ACC112 (cell line): ENCODE data around the gene MCRIP2.

Experiments used
- H2AFZ ChIP-seq: fragments of 200-600 bp; sonication (generic); one replicate; pipeline ENCODE4 v1.6.0; 2017; ENCODE audit warnings: antibody characterized with exemption, low read length; ENCODE audit not compliant: unreplicated experiment
- H3K27ac ChIP-seq: fragments of 200-600 bp; sonication (generic); 2 replicates; pipeline ENCODE4 v1.5.1; 2014; ENCODE audit warnings: low read depth, mild to moderate bottlenecking, antibody characterized with exemption, low read length, moderate library complexity
- H3K27me3 ChIP-seq: fragments of 200-600 bp; sonication (generic); 2 replicates; pipeline ENCODE4 v1.6.1; 2014; ENCODE audit warnings: mild to moderate bottlenecking, antibody characterized with exemption, low read length, moderate library complexity, mixed read lengths; ENCODE audit not compliant: insufficient read depth
- H3K36me3 ChIP-seq: fragments of 200-600 bp; sonication (generic); 2 replicates; pipeline ENCODE4 v1.6.1; 2016; ENCODE audit warnings: mild to moderate bottlenecking, antibody characterized with exemption, low read length, moderate library complexity, mixed read lengths; ENCODE audit not compliant: insufficient read depth
- H3K4me1 ChIP-seq: fragments of 200-600 bp; sonication (generic); one replicate; pipeline ENCODE4 v1.6.1; 2016; ENCODE audit warnings: low read length, mixed read lengths; ENCODE audit not compliant: insufficient read depth, unreplicated experiment, control insufficient read depth
- H3K4me3 ChIP-seq: fragments of 200-600 bp; sonication (generic); 2 replicates; pipeline ENCODE4 v1.5.1; 2014; ENCODE audit warnings: mild to moderate bottlenecking, low read depth, low read length
- H3K79me2 ChIP-seq: fragments of 200-600 bp; sonication (generic); one replicate; pipeline ENCODE4 v1.6.0; 2016; ENCODE audit warnings: low read length; ENCODE audit not compliant: control insufficient read depth, unreplicated experiment, insufficient read depth

The MCRIP2 gene

DNA sequence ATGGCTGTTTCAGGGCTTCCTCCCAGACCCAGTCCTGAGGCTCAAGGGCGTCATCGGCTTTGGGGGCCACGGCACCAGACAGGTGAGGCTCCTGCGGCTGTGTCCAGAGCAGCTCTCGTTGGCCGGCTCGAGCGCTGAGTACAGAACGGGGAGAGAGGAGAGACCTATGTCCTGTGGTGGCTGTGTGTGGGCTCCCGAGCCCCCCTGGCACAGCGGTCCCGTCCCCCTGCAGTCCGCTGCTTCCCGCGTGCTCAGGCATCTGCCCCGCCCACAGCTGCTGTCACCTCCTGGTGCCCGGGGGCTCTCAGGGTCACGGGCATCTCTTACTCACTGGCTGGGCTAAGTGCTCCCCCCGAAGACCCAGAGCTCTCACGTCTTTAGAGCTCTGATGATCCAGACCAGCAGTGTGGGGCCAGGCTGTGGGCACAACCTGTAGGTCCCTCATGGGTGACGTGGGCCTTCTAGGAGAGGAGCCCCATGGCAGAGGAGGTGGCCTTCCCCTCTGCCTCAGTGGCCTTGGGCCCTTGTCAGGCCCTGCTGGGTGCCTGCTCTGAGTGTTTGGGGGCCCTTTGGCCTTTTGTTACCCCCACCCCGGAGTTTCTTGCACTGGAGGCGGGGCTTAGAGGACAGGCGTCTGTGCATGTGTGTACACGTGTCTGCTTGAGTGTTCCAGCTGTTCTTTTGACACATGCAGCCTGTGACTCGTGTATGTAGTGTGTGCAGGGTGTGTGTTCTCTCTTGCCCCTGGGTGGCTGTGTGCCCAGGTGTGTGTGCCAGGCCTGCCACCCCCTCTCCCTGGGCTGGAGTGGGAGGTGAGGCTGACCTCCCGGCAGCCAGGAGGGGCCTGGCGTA lies 11.1 kb downstream of the MCRIP2 start:
- H3K4me3 ChIP-seq: no peak overlapping the region
- no peak overlapping the region for H2AFZ ChIP-seq

DNA sequence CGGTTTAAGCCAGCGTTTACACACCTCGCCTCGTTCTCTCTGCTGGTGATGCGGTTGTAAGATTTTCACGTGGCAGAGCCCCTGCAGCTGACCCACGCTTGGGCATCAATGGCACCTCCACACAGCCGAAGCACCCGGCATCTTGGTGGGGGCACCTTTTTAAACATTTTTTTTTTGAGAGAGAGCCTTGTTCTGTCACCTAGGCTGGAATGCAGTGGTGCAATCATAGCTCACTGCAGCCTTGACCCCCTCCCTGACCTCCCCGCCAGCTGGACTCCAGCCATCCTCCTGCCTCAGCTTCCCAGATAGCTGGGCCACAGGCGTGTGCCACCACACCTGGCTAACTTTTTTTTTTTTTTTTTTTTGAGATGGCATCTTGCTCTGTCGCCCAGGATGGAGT lies 12.4 kb downstream of the MCRIP2 start:
- no peak overlapping the region for H2AFZ ChIP-seq
- H3K4me3 ChIP-seq: no peak overlapping the region
- H3K36me3 ChIP-seq: no peaks in the 10 kb centered on the region
- H3K4me1 ChIP-seq: peaks cover 4% of the 10 kb centered on the region
- H3K79me2 ChIP-seq: peaks cover 3% of the 10 kb centered on the region
- no peak overlapping the region for H3K27ac ChIP-seq
- H3K27me3 ChIP-seq: no peaks in the 10 kb centered on the region

More for the DNA sequence above, 11.1 kb downstream of the MCRIP2 start:
- peaks cover 3% of the 10 kb centered on the region for H3K79me2 ChIP-seq
- no peaks in the 10 kb centered on the region for H3K27me3 ChIP-seq
- H3K27ac ChIP-seq: no peak overlapping the region
- H3K4me1 ChIP-seq: peaks cover 7% of the 10 kb centered on the region
- H3K36me3 ChIP-seq: no peaks in the 10 kb centered on the region

DNA sequence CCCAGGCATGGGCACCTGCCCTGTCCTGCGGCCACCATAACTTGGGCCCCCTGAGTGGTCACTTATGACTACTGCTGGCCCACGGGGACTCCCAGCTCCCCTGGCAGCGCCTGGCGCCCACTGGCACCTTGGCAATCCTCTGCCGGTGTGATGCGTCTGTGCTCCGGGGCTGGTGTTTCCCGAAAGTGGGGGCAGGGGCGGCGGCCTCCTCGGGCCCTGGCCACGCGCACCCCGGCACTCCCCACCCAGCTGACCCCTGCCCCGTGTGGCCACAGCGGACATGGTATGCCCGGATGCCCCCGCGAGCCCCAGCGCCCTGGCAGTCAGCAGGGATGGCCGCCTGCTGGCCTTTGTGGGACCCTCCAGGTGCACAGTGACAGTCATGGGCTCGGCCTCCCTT lies 15.9 kb downstream of the MCRIP2 start:
- Histone ChIP-seq H2AFZ (no peak overlapping the region), H3K79me2 (no peaks in the 10 kb centered on the region), H3K27ac (no peak overlapping the region), H3K4me1 (peaks cover 3% of the 10 kb centered on the region), H3K36me3 (no peaks in the 10 kb centered on the region), H3K4me3 (no peak overlapping the region), H3K27me3 (no peaks in the 10 kb centered on the region)

DNA sequence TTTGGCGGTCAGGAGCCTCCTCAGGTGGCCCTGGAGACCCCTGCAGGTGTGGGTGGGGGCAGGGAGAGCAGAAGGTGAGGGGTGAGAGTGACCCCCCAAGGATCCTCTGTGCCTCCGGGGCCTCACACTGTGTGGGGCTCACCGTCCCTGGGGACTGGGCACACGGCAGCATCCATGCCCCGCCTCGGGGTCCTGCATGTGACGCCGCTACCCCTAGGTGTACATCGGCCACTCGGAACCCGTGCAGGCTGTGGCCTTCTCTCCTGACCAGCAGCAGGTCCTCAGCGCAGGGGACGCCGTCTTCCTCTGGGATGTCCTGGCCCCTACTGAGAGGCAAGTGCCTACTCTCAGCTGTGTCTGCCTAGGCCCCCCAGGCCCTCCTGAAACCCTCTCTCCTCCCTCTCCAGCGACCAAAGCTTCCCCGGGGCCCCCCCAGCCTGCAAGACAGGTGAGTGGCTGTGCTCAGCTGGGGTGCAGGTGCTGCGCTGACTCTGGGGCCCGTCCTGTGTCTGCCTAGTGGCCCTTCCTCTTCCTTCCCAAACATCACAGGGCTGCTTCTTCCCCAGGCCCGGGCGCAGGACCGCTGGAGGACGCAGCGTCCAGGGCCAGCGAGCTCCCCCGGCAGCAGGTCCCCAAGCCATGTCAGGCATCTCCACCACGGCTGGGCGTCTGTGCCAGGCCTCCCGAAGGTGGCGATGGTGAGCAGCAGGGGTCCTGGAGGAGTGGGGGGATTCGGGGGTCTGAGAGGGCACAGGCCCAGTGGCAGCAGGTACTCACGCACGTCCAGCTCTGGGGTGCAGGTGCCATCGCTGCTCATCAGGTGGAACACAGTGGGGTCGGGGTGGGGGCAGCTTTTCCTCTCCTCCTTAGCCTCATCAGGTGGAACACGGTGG lies 17.3 kb downstream of the MCRIP2 start:
- H3K27ac ChIP-seq: no peak overlapping the region
- H3K27me3 ChIP-seq: no peaks in the 10 kb centered on the region
- no peaks in the 10 kb centered on the region for H3K79me2 ChIP-seq
- H3K36me3 ChIP-seq: no peaks in the 10 kb centered on the region
- no peak overlapping the region for H2AFZ ChIP-seq
- H3K4me3 ChIP-seq: no peak overlapping the region
- peaks cover 3% of the 10 kb centered on the region for H3K4me1 ChIP-seq

DNA sequence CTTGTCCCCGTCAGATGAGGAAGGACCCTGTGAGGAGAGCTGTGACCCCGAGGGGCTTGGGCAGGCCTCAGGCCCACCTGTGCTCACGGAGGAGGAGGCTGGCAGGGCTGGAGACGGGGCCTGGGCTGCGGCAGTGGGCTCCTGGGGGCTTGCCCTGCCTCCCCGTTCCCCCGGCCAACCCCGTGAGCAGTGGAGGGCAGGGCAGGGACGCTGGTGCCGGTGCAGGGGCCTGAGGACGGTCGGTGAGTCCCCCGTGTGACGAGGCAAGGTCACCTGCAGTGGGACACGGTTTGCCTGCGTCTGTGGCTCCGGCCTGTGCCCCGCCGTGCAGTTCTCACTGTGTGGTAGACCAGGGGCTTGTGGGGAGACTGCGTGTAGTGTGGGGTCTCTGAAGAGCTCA lies 18.0 kb downstream of the MCRIP2 start:
- Histone ChIP-seq H3K79me2 (no peaks in the 10 kb centered on the region), H3K4me3 (no peak overlapping the region), H3K36me3 (no peaks in the 10 kb centered on the region), H3K4me1 (peaks cover 3% of the 10 kb centered on the region), H2AFZ (no peak overlapping the region), H3K27ac (no peak overlapping the region), H3K27me3 (no peaks in the 10 kb centered on the region)

DNA sequence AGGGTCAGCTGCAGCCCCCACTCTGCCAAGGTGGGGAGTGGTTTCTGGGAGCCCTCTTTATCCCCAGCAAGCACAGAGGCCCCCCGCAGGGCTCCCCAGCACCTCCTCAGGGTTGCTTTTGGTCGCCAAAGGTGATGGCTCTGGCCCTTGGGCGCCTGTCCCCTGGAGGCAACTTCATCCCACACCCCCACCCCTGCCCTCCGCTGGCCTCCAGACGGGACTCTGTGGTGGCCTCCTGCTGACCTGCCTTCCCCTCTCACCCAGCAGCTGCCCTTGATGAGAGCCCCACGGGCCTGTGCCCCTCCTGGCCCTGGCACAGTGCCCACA lies 18.5 kb downstream of the MCRIP2 start:
- Histone ChIP-seq H3K36me3 (no peaks in the 10 kb centered on the region), H2AFZ (no peak overlapping the region), H3K27ac (no peak overlapping the region), H3K4me1 (peaks cover 3% of the 10 kb centered on the region), H3K79me2 (no peaks in the 10 kb centered on the region), H3K4me3 (no peak overlapping the region), H3K27me3 (no peaks in the 10 kb centered on the region)

DNA sequence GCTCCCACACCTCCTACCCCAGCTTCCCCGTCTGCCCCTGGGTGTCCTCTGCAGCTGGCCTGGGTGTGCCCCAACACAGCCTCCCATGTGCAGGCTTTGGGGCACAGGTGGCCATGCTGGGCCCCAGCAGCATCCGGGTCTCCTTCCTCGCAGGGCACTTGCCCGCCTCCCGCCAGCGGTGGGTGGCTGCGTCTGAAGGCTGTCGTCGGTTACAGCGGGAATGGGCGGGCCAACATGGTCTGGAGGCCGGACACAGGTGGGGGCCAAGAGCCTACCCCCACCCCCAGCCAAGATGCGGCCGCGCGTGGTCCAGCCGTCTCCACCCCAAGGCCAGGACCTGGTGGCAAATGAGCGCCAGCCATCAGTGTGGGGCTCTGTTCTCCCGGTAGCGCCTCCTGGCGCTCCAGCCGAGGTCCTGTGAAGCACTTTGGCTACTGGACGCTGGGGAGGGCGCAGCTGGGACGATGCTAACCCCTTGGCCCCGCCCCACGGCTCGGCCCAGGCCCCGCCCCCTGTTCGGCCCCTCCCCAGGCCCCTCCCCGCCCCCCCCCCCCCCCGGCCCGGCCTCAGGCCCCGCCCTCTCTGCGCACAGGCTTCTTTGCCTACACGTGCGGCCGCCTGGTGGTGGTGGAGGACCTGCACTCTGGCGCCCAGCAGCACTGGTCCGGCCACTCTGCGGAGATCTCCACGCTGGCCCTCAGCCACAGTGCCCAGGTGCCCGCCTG lies 19.0 kb downstream of the MCRIP2 start:
- H3K27ac ChIP-seq: no peak overlapping the region
- H3K4me3 ChIP-seq: no peak overlapping the region

DNA sequence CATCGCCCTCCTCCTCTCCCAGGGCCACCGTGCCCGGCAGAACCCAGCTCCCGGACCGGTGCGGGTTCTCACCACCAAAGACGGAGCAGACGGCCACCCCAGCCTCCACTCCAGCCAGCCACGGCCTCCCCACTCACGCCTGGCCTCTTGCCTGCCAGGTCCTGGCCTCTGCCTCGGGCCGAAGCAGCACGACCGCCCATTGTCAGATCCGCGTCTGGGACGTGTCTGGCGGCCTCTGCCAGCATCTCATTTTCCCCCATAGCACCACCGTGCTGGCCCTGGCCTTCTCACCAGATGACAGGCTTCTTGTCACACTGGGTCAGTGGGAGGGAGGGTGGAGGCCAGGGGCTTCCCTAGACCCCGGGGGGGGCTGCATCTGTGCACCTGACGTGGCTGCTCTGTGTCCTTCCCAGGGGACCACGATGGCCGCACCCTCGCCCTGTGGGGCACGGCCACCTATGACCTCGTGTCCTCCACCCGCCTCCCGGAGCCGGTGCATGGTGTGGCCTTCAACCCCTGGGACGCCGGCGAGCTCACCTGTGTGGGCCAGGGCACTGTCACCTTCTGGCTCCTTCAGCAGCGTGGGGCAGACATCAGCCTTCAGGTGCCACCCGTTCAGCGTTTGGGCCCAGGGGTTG lies 19.7 kb downstream of the MCRIP2 start:
- peaks cover 3% of the 10 kb centered on the region for H3K4me1 ChIP-seq
- no peak overlapping the region for H3K27ac ChIP-seq
- H3K27me3 ChIP-seq: no peaks in the 10 kb centered on the region
- H3K79me2 ChIP-seq: no peaks in the 10 kb centered on the region
- no peaks in the 10 kb centered on the region for H3K36me3 ChIP-seq
- H3K4me3 ChIP-seq: no peak overlapping the region
- H2AFZ ChIP-seq: no peak overlapping the region

More for the DNA sequence above, 19.0 kb downstream of the MCRIP2 start:
- no peaks in the 10 kb centered on the region for H3K79me2 ChIP-seq
- H3K27me3 ChIP-seq: no peaks in the 10 kb centered on the region
- no peak overlapping the region for H2AFZ ChIP-seq
- peaks cover 3% of the 10 kb centered on the region for H3K4me1 ChIP-seq
- no peaks in the 10 kb centered on the region for H3K36me3 ChIP-seq

DNA sequence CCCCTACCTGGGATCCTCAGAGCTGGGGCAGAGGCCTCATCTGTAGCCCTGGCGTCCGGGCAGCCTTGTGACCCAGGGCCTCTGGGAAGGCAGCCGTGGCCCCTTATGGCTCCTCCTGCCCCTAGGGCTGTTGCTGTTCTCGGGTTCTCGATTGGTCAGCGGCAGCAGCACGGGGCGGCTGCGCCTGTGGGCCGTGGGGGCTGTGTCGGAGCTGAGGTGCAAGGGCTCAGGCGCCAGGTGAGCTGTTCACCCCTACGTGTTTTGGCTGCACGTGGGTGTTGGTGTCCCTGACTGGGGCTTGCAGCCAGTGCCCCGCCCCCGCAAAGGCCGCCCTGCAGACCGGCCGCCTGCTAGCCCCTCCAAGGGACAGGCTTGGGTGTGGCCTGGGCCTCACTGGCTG lies 20.5 kb downstream of the MCRIP2 start:
- Histone ChIP-seq H3K4me1 (peaks cover 3% of the 10 kb centered on the region), H3K27me3 (no peaks in the 10 kb centered on the region), H3K36me3 (no peaks in the 10 kb centered on the region), H3K79me2 (no peaks in the 10 kb centered on the region), H3K27ac (no peak overlapping the region), H3K4me3 (no peak overlapping the region), H2AFZ (no peak overlapping the region)

DNA sequence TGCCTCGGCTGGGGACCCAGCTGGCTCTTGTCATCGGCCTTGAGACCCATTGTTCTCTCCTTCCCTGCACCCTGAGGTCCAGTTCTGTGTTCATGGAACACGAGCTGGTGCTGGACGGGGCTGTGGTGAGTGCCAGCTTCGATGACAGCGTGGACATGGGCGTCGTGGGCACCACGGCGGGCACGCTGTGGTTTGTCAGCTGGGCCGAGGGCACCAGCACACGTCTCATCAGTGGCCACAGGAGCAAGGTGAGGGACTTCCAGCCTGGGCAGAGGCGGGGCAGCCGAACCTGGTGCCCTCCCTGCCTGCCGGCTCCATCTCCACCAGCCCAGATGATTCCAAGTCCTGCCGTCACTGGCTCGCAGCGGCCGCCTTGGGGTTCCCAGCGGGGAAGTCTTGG lies 21.0 kb downstream of the MCRIP2 start:
- H3K36me3 ChIP-seq: no peaks in the 10 kb centered on the region
- no peak overlapping the region for H2AFZ ChIP-seq
- H3K27ac ChIP-seq: no peak overlapping the region
- H3K27me3 ChIP-seq: no peaks in the 10 kb centered on the region
- no peak overlapping the region for H3K4me3 ChIP-seq
- H3K4me1 ChIP-seq: peaks cover 3% of the 10 kb centered on the region
- no peaks in the 10 kb centered on the region for H3K79me2 ChIP-seq
